HG03135 (cell line): ENCODE data around the gene BRAF.
"Not testable (repeated sequence)": the region's sequence is repeated elsewhere in the genome, so short reads cannot be mapped to it uniquely, and the experiment has no call there.

ENCODE experiments used
- ATAC-seq: cut with Tn5 transposase; IDR thresholded peaks from one replicate; pipeline ENCODE4 v1.9.1; 2021; ENCODE audit warnings: mild to moderate bottlenecking, moderate library complexity; ENCODE audit not compliant: unreplicated experiment

The BRAF gene

GRCh38 chr7:140924821-140925421, at the start of gene BRAF:
Gene BRAF, minus strand, starts transcription at chr7:140924929. Its CDS starts 226 bp downstream, at chr7:140924703.
- ATAC-seq = peak; percentile 38

DNA sequence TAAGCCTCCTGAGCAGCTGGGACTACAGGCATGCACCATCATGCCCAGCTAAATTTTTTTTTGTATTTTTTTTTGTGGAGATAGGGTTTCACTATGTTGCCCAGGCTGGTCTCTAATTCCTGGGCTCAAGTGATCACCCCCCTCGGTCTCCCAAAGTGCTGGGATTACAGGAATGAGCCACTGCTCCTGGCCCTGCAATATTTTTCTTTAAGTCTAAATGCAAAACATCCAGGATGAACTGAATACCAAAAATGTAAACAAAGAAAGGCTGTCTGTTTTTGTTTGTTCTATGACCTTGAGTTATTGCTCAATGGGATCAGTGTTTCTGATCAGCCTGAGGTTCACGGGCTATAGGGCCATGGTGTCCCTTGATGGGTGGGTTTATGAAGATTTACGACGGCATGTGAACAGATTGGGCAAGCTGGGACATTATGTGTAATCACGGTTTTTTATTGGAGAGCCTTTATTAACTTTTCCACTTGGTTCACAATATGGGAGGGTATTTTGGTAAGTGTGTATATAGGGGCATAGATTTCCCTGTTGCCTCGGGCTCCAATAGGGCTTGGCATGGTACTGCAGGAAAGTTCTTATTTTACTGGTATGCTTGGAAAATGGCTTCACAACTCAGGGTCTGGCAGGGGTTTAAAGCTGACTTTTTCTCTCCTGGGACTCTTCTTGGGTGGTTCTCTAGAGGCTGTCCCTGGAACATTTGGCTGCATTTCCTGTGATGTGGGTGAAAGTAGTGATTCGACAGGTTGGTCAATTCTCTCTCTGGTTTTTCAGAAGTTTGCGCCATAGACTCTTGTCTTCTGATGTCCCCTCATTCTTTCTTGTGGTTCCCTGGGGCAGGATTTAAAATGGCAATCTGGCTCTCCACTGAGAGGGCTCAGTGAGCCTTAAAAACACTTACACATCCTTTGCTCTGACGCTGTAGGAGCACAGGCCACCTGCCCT, 48.4 kb upstream of the BRAF start:
- ATAC-seq = no peak

- ATAC-seq = no peak
These were observed 47.6 kb upstream of the BRAF start for GRCh38 chr7:140972344-140972743.

- ATAC-seq = no peak
These were observed 42.7 kb upstream of the BRAF start for GRCh38 chr7:140967438-140967837.

DNA sequence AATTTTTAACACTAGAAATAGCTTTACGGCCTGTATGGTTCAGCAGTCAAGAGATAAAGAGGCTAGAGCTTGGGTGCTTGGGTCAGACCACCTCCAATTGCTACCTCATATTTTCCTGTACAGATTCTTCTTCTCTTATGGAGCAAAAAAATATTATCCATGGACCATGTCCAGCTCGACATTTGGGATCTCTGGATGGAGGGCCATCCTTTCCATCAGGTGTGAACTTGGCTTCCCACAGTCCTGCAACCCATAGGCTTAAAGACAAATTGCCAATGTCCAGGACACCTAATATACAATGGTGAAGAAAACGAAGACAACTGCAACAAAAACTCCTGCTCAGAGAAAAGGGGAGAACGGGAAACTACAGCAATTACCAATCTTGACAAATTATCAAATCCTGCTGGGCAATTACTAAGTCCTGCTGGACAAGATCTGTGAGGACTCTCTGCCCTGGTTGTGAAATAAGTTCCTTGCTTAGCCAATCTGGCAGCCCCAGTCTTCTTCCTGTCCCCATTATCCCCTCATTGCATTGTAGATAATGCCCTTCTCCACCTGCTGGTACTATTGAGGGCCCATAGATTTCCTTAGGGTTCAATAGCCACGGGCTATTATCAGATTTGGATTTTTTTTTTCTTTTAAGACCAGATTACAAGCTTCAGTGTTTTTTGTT, 42.0 kb upstream of the BRAF start:
- no peak for ATAC-seq

DNA sequence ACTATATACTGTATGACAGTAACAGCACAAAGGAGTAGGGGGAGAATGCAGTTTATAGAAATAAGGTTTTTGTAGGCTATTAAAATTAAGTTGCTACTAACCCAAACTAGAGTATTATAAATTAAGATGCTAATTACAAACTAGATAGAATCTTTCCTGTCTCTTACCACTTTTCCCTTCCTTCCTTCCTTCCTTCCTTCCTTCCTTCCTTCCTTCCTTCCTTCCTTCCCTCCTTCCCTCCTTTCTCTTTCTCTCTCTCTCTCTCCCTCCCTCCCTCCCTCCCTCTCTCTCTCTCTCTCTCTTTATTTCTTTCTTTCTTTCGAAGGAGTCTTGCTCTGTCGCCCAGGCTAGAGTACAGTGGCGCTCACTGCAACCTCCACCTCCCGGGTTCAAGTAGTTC, 36.4 kb upstream of the BRAF start:
- ATAC-seq = no peak

- not testable (repeated sequence) for ATAC-seq
These were observed 32.3 kb upstream of the BRAF start for GRCh38 chr7:140956997-140957396.

- no peak for ATAC-seq
These were observed 21.2 kb upstream of the BRAF start for GRCh38 chr7:140945940-140946339.

GRCh38 chr7:140942242-140942641, 17.5 kb upstream of the BRAF start:
- ATAC-seq = not testable (repeated sequence)

GRCh38 chr7:140940898-140941297, 16.2 kb upstream of the BRAF start:
- ATAC-seq = no peak

GRCh38 chr7:140937702-140938264, 13.1 kb upstream of the BRAF start:
- ATAC-seq = no peak

GRCh38 chr7:140928491-140929309, 4.0 kb upstream of the BRAF start:
- ATAC-seq = no peak

- not testable (repeated sequence) for ATAC-seq
These were observed 3.2 kb upstream of the BRAF start for GRCh38 chr7:140927945-140928344.

- ATAC-seq = no peak
These were observed 2.6 kb upstream of the BRAF start for GRCh38 chr7:140927351-140927750.

GRCh38 chr7:140926021-140926817, 1.5 kb upstream of the BRAF start:
- ATAC-seq = no peak

DNA sequence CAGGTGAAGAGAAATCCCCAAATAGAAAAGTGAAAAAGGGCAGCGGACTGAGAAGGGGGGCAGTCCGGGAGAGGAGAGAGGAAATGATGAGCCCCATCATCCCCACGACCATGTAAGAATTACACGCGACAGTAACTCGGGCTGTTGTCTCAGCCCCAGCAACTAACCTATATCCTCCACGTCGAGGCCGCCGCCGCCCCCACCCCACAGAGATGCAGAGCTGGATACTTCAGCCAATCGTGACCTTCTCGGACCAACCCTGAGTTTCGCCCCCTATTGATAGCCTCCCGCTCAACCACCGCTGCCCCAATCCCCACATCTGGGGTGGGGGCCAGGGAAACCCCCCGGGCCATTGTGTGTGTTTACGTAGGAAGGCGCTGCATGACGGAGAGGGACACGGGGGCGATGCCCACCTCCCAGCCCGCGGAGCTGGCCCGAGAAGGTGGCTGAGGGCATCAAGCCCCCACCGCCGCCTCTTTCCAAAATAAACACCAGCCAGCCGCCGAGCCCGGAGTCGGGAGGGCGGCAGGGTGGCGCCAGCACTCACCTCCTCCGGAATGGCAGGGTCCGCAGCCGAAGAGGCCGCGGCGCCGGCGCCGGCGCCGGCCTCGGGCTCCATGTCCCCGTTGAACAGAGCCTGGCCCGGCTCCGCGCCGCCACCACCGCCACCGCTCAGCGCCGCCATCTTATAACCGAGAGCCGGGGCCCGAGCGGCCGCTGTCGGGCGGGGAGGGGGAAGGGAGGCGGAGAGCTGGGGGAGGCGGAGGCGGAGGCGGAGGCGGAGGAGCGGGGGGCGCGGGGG, 509 bp downstream of the BRAF start:
- ATAC-seq = peak; percentile 87

- ATAC-seq = peak; percentile 12
These were observed 1.2 kb downstream of the BRAF start for GRCh38 chr7:140923358-140924006.

DNA sequence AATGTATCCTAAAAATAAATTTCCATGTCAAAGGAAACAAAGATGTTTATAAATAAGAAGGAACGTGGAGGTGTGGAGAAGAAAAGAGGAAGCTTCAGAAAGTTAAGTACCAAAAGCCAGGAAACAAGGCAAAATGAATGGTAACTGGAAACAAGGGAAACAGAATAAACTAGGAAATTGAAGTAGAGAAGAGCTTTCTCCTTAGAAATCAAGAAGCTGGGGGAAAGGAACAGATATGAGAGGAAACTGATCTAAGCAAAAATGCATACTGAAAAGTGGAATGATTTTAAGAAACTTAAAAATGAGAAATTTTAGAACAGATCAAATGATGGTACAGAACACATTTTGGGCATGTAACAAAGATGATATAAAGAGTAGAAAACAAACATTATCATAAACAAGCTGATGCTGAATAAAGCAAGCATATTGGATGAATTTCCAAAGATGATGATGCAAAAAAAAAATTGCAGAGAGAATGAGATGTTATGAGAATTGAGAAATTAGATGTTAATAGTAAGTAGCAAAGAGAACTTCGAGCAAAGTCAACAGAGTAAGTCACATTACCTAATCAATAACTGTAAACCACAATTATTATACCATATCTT, 1.9 kb downstream of the BRAF start:
- ATAC-seq = no peak
